VCaP (cell line): ENCODE results near the gene POLR2L.

ENCODE experiments used
- H3K27ac ChIP-seq: fragments of 450-650 bp; 2 replicates; pipeline ENCODE4 v1.5.1; 2017
- TF ChIP-seq, protein P1 (sequence below): fragments of 450-650 bp; conservative IDR thresholded peaks from 2 replicates; pipeline ENCODE4 v1.5.1; 2017; ENCODE audit warnings: mild to moderate bottlenecking, moderate library complexity

The POLR2L gene

DNA sequence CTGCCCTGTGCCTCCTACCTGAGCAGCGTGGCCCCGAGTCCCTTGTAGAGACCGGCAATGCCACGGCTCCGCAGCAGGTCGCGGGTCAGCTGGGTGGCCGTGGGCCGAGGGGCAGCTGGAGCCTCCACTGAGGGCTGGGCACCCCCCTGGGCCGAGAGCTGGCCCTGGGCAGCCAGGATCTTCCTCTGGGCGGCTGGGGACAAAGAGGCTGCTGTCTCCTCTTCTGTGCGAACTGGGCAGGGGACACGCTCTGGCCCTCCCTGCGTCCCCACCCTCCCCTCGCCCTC lies 49.9 kb downstream of the POLR2L start:
- H3K27ac ChIP-seq = no peak overlapping the region
- TF ChIP-seq, protein P1, sequence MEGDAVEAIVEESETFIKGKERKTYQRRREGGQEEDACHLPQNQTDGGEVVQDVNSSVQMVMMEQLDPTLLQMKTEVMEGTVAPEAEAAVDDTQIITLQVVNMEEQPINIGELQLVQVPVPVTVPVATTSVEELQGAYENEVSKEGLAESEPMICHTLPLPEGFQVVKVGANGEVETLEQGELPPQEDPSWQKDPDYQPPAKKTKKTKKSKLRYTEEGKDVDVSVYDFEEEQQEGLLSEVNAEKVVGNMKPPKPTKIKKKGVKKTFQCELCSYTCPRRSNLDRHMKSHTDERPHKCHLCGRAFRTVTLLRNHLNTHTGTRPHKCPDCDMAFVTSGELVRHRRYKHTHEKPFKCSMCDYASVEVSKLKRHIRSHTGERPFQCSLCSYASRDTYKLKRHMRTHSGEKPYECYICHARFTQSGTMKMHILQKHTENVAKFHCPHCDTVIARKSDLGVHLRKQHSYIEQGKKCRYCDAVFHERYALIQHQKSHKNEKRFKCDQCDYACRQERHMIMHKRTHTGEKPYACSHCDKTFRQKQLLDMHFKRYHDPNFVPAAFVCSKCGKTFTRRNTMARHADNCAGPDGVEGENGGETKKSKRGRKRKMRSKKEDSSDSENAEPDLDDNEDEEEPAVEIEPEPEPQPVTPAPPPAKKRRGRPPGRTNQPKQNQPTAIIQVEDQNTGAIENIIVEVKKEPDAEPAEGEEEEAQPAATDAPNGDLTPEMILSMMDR = no peak

DNA sequence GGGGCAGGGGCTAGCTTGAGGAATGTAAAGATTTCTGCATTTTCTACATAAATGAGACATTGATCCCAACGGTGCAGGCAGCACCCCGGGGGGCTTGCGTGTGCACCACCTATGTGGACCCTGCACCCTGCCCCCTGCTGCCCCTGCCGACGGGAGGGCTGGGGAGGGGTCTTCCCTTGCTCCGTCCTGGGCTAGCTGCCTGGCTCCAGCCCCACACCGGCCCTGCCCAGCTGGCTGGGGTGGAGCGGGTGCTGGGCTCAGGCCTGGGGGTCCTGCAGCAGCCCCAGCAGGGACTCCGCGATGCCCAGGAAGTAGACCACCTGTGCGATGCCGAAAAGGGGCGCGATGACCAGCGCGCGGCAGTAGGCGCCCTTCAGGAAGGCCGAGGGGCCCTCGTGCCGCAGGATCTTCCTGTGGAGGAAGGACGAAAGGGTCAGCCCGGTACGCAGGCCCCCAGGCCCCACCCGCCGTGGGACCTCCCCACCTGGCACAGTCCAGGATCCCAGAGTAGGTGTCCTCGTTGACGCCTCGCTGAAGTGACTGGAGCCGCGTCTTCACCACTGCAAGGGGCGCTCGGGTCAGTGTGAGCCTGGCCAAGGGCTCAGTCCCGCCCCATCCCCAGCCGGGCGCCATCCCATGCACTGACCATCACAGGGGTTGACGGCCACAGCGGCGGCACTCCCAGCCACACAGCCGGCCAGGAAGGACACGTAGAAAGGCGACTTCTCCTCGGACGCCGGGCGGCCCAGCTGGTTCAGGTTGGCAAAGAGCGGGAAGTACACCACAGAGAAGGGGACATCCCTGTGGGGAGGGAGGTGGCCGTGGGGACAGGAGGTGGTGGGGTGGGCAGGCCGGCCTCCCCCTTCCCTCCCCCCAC lies 50.4 kb downstream of the POLR2L start:
- no peak overlapping the region for H3K27ac ChIP-seq
- TF ChIP-seq, protein P1 = no peak

DNA sequence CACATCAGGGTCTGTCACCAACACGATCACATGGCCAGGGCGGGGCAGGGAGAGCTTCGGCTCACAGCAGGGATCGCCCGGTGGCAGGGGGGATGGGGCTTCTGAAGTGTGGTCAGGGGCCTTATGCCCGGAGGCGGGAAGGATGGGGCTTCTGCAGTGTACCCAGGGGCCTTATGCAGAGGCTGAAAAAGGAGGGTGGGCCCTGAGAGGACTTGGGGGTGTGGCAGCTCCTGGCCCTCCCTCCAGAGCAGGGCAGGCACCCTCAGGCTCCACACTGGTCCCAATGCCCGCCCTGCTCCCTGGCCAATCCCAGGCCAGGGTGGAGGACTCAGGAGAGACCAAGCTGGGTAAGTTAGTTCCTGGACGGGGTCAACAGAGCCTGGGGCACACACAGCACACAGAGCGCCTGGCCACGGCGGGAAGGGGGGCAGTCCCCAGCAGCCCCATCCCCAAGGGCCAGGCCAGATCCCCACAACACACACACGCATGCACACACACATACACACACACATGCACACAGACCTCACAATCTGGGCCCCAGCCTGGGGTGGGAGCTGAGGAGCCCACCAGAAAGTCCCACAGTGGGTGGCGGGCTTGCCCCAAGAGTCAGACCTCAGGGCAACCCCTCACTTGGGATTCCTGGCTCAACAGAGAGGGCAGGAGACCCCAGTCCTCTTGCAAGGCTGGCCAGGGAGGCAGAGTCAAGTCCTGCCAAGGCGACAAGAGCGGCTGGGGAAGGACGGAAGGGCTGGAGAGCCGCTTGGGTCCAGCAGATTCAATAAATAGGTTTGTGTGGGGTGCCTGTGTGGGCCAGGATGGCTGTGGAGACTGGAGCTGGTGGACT lies 51.4 kb downstream of the POLR2L start:
- TF ChIP-seq, protein P1 = no peak
- no peak overlapping the region for H3K27ac ChIP-seq

DNA sequence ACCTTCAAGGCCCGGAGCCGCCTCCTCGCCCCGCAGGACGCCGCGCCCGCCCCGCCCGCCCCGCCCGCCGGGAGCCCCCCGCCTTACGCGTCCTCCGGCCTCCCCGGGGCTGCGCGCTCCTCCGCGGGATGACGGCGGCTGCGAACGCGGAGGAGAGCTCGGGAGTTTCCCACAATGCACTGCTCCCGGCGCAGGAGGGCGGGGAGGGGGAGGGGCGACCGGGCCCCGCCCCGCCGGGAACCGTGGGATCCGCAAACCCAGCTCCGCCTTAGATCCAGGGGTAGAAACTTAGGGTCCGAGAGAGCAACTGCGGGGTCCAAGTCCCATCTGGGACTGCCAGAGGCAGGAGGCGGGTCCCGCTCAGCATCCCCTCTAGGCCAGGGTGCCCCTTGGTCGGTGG lies 52.4 kb downstream of the POLR2L start, which contains the start of gene CEND1:
TSS of gene CEND1 (minus strand) at position 148 of the 400 bp plus-strand sequence. CDS start 1,514 bp downstream, outside the sequence.
- H3K27ac ChIP-seq = no peak within 1 kb of the TSS
- TF ChIP-seq, protein P1 = no peak
